Sigmoid colon (tissue), 4 donors: ENCODE measurements around the gene MS4A18.

Experiments
- EP300 ChIP-seq, 4 donors: sonication (generic); formaldehyde crosslinking; IDR thresholded peaks; one replicate each; pipeline ENCODE4 v1.6.1; 2017; ENCODE audit warnings: antibody characterized with exemption in 4 of 4
- POLR2AphosphoS5 ChIP-seq, 4 donors: sonication (generic); formaldehyde crosslinking; IDR thresholded peaks; one replicate each; pipeline ENCODE4 v1.6.1; 2017; ENCODE audit warnings: antibody characterized with exemption in 4 of 4
- TF ChIP-seq, protein P1 (sequence below), 4 experiments: fragments of 450-650 bp in 3 of 4; fragments of 200-600 bp in 1 of 4; IDR thresholded peaks; one replicate each; pipeline ENCODE4 v1.5.1; 2016 to 2019; ENCODE audit warnings: antibody characterized with exemption in 4 of 4, mild to moderate bottlenecking in 3 of 4, moderate library complexity in 2 of 4

GRCh38 chr11:60699936-60700335, 24.6 kb upstream of the MS4A18 start:
- TF ChIP-seq, protein P1, sequence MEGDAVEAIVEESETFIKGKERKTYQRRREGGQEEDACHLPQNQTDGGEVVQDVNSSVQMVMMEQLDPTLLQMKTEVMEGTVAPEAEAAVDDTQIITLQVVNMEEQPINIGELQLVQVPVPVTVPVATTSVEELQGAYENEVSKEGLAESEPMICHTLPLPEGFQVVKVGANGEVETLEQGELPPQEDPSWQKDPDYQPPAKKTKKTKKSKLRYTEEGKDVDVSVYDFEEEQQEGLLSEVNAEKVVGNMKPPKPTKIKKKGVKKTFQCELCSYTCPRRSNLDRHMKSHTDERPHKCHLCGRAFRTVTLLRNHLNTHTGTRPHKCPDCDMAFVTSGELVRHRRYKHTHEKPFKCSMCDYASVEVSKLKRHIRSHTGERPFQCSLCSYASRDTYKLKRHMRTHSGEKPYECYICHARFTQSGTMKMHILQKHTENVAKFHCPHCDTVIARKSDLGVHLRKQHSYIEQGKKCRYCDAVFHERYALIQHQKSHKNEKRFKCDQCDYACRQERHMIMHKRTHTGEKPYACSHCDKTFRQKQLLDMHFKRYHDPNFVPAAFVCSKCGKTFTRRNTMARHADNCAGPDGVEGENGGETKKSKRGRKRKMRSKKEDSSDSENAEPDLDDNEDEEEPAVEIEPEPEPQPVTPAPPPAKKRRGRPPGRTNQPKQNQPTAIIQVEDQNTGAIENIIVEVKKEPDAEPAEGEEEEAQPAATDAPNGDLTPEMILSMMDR (IDR thresholded peaks at IDR 0.05), result no peak
- TF ChIP-seq POLR2AphosphoS5 (IDR thresholded peaks at IDR 0.05), result no peak
- TF ChIP-seq EP300 (IDR thresholded peaks at IDR 0.05), result no peak
